ENCODE data around the gene PNPLA3.
A peak's percentile ranks its signal among the peaks of the same experiment; 100 is the strongest.
"Not testable (repeated sequence)": the region's sequence is repeated elsewhere in the genome, so short reads cannot be mapped to it uniquely, and the experiment has no call there.

The PNPLA3 gene

DNA sequence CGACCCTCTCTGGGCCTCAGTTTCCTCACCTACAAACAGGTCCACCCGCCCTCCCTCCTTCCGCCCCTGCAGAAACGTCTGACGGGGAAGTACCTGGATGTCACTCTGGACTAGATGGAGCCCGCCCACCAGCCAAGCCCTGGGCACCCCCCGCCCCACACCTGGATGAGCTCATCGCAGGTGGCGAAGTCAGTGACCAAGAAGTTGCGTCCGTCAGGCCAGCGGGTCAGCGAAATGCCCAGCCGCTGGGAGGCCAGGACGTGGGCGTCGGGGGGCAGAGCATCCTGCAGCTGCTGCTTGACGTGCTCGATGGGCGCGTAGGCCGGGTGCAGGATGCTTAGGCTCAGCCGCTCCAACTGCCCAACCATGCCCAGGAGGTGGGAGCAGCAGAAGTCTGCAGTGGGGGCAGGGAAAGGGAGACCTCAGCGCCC is 32.7 kb upstream of the PNPLA3 start:
- no peak for DNase-seq (ENCODE audit: low spot score)

DNA sequence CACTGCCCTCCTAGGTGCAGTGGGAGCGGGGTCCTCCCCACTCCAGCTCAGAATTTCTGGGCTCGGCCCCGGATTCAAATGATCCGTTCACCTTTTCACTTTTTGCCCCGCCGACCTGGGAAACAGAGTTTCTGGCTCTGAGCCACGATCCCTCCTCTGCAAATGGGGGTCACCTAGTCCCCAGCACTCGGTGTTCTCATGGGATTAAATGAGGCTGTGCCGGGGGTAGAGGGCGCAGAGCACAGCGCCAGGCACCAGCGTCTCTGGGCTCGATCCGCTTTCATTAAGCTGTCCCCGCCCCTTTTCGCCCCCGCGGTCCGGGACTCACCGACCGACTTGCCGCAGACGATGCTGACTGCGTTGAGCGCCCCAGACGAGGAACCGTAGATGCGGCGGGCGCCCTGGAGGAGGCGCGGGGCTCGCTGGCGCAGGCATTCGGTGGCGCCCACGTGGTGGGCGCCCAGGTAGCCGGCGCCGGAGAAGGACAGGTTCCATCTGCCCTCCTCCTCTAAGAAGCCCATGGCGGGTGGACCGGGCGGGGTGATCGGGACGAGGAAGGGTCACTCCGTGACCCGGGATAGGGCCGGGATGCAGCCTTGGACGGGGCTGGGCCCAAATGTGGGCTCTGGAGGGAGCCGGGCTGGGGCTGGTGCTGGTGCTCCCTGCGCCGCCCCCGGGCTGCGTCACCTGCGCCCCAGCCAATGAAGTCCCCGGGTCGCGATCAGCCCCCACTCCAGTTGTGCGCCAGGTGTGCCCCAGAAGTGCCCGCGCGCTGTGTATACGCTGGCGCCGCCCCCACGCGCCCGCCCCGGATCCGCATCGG is 32.0 kb upstream of the PNPLA3 start, which contains the start of gene PNPLA5:
PNPLA5 (minus strand) TSS at position 654 of the 823 bp plus-strand sequence; CDS start at position 521, 133 bp downstream.
- no peak for DNase-seq (ENCODE audit: low spot score)

DNA sequence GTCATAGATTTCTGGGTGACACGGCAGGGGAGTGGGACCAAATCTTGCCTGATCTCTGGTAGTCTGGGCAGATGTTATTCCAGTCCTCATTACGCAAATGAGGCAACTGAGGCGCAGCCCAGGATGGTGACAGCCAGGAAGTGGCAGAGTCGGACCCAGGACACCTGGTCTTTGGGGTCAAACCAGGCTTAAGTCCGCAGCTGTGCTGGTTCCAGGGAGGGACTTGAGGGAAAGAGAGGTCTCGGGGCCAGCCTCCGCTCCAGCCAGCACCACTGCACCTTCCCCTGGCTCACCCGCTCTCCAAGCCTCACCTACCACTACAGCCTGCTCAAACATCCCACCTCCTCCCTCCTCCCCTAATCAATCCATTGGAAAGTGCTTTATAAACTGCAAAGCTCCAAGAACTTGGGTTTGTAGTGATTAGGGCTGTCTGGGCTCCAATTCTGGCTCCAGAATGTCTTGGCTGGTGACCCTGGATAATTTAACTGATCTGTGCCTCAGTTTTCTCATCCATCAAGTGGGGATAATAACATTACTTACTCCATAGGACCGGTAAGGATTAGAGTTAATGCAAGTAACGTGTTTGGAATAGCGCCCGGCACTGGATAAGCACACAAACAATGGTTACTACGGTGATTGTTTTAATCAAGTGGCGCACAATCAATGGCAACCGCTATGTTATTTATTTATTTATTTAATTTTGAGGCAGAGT is 31.3 kb upstream of the PNPLA3 start:
- DNase-seq (ENCODE audit: low spot score), result no peak

DNA sequence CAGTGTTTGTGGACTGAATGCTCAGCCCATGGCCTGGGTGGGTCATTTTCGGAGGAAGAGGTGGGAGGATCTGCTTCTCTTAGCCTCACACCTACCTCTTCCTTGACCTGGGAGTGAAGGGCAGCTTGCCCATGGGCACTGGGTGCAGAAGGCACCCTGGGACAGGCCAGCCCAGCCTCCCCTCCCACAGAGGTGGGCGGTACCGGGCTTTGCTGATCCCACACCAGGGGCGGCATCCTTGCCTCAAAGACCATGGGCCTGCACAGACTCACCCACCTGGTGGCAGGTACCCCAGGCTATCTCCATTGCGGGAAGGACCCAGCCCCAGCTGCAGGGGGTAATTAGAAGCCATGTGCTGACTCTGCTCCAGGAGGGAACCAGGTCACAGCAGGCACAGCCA is 30.3 kb upstream of the PNPLA3 start:
- no peak for DNase-seq (ENCODE audit: low spot score)

DNA sequence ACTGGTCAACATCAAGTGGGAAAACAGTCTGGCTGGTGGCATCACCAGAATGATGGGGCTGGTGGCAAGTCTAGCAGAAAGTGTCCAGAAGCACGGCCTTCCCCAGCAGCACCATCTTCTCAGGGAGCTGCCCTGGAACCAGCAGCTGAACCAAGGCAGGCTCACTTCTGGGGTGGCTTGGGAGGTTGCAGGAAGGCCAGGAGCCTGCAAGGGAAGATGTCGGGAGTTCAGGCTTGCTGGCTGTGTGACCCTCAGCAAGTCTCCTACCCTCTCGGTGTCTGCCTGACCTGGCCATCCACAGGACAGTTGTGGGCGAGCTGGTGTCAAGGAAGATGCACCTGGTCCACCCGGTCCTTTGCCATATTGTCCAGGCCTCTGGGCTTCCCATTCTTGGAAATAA is 29.5 kb upstream of the PNPLA3 start:
- no peak for DNase-seq (ENCODE audit: low spot score)

DNA sequence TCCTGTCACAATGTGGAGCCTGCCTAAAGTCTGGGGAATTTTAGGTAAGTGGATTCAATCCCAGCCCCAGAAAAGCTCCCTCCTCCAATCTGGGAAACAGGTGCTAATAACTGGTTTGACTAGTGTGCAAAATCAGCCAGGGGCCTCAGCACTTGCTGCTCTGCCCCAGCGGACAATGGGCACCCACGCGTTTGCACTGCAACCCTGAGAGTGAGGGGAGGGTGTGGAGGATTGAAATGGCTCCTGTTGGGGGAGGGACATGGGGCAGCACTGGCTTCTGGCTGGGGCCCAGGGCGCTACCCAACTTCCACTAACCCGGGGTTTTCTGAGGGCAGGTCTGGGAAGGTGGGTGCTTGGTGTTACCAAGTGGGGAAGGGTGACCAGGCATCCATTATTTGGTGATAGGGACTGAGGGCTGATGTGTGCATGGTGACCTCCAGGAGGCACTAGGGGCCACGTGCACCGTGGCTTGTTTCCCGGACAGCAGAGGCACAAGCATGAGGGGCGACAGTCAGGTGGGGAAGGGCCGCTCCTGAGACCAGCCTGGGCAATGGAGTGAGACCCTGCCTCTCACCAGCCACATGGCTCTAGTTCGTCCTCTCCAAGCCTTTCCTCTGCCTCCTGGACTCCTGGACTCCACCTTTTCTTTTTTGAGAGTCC is 27.5 kb upstream of the PNPLA3 start:
- DNase-seq (ENCODE audit: low spot score), result no peak

DNA sequence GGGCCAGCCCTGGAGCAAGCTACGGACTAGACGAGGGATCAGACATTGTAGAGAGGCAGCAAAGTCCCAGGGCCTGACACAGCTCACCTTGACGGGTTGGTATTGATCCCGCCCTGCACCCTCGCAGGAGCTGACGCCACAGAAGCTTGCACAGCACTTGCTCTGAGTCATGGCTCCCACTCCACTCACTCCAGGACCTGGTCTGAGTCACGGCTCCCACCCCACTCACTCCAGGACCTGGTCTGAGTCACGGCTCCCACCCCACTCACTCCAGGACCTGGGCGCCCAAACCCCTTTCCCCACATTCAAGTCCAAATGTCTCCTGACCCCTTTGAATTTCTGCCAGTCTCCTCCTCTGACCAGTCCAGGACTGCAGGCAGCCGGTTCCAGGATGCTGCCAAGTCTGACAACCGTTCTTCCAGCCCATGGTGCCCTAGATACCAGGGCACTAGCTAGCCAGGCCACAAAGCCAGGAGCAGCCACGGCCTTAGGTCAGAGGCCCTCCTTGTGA is 25.8 kb upstream of the PNPLA3 start:
- peak; percentile 70 for DNase-seq (ENCODE audit: low spot score)

DNA sequence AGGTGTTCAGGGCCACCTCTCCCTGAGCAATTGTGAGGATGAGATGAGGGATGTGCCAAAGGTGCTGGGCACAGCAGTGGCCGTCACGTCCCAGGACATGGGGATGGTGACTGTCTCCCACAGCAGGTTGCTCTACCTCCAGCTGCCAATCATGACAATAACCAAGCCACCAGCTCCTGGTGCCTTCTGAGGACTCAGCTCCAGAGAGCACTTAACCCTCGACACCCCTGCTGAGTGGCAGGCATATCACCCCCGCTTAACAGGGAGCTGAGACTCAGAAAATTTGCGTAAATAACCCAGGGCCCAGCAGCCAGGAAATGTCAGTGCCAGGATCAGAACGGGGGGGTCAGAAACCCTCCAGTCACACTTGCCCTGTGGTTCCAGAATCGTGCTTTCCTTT is 23.4 kb upstream of the PNPLA3 start:
- no peak for DNase-seq (ENCODE audit: low spot score)

DNA sequence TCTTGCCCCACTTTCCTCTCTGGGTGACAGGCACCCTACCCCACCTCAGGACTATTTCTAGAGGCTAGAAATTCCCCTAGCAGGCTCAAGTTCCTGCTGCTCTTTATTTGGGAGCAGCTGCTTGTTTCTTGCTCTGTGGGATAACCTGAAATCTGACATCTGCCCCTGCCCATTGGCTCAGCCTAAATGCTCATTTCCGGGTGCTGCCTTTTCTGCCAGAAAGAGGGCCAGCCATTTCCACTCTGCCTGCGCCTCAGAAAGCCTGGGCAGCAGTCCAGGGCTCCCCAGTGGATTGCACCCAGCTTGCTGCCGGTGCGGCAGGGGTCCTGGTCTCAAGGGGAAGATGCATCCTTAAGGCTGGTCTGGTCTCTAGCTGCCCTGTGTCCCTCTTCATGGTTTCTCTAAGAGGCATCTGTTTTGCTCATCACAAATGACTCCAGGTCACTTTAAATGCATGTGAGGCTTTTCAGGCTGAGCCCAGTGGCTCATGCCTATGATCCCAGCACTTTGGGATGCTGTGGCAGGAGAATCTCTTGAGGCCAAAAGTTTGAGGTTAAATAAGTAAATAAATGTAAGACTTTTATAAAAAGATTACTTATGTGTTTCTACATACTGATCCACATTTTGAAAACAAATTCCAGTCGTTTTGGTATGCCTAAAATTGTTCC is 21.5 kb upstream of the PNPLA3 start:
- peak; percentile 75 for DNase-seq (ENCODE audit: low spot score)

DNA sequence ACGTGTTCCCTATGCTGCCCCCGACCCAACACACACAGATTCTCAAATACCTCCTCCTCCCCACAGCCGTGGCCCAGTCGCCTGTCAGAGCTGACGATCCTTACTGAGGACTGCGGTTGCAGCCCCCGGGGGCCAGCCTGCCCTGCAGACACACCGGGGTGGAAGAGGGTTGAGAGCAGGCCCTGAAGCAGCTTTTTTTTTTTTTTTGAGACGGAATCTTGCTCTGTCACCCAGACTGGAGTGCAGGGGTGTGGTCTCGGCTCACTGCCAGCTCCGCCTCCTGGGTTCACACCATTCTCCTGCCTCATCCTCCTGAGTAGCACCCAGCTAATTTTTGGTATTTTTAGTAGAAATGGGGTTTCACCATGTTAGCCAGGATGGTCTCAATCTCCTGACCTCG is 20.6 kb upstream of the PNPLA3 start:
- DNase-seq (ENCODE audit: low spot score), result not testable (repeated sequence)

DNA sequence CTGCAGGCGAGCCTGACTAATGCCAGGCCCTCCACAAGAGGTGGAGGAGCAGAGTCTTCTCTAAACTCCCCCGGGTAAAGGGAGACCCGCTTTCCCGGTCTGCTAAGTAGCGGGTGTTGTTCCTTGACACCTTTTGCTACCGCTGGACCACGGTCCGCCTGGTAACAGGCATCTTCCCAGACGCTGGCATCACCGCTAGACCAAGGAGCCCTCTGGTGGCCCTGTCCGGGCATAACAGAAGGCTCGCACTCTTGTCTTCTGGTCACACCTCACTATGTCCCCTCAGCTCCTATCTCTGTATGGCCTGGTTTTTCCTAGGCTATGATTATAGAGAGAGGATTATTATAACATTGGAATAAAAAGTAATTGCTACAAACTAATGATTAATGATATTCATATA is 19.2 kb upstream of the PNPLA3 start:
- DNase-seq (ENCODE audit: low spot score), result not testable (repeated sequence)

DNA sequence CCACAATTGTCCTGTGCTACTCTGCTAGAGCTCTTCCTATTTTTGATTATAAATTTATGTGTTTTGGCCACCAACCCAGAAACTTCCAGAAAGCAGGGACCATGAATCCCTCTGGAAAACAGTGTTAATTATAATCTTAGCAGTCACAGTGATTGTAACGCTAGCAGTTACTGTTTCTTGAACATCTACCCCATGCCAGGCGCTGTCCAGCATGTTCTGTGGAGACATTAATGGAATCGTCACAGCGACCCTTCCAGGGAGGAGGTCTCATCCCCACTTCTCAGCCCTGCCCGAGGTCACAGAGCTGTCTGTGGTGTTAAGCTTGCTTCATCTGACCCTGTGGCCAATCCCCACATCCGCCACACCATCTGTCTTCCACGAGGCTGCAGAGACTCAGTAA is 17.9 kb upstream of the PNPLA3 start:
- DNase-seq (ENCODE audit: low spot score), result no peak

DNA sequence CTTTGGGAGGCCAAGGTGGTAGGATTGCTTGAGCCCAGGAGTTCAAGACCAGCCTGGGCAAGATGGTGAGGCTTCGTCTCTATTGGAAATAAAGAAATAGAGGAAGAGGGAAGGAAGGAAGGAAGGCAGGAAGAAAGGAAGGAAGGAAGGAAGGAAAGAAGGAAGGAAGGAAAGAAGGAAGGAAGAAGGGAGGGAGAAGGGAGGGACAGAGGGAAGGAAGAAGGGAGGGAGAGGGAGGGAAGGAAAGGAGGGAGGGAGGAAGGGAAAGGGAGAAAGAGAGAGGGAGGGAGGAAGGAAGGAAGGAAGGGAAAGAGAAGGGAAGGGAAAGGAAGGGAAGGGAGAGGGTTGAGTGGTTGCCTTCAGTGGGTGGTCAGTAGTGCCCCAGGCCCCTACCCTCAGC is 13.9 kb upstream of the PNPLA3 start:
- no peak for DNase-seq (ENCODE audit: low spot score)

DNA sequence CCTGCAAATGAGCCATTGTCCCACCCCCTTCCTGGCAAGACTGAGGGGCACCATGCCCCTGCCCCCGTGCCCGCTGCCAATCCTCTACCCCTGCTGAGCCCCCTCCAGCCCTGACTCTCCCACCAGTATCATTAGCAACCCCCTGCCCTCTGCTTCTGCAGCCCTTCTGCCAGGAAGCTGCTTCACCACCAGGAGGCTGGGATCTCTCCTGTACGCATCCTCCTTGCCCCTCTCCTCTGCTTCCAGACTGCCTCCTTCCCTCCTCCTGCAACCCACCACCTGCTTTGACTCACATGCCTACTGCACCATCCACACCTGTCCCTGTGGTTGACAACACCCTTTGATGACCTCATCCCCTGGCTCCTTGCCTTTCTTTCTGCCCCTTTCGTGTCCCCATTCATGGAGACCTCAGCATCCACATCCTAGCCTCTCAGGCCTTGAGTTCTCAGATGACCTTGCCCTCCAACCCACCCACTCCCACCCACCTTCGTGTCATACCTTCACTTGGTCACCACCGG is 13.4 kb upstream of the PNPLA3 start:
- DNase-seq (ENCODE audit: low spot score), result no peak

DNA sequence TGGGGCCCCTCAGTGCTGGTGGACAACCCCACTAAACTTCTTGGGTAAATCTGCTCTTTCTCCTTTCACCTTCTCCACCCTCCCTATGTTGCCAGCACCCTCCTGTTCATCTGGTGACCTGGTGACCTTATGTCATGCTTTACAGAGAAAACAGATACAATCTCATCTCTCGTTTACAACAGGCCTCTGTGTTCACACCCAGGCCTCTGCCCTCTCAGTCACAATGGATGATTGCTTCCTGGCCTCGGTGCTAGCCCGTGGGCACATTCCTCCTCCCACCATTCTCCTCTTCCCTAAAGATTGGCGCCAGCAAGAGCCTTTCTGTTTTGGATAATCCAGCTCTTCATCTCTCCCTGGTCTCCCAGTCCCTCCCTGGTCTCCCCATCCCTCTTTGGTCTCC is 12.3 kb upstream of the PNPLA3 start:
- no peak for DNase-seq (ENCODE audit: low spot score)

DNA sequence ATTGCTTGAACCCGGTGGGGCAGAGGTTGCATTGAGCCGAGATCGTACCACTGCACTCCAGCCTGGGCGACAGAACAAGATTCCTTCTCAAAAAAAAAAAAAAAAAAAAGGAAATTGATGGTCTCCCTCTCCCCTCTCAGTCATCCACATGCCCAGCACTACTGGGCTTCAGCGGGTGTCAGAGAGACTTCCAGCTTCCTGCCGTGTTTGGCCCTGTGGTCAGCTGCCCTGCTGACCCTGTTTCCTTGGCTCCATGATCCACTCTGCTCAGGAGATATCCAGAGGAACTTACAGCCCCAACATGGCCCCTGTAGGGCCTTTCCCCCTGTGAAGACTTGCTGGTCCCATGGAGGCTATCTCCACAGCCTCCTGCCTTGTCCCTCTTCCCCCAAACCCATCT is 6.1 kb upstream of the PNPLA3 start:
- DNase-seq (ENCODE audit: low spot score), result no peak

DNA sequence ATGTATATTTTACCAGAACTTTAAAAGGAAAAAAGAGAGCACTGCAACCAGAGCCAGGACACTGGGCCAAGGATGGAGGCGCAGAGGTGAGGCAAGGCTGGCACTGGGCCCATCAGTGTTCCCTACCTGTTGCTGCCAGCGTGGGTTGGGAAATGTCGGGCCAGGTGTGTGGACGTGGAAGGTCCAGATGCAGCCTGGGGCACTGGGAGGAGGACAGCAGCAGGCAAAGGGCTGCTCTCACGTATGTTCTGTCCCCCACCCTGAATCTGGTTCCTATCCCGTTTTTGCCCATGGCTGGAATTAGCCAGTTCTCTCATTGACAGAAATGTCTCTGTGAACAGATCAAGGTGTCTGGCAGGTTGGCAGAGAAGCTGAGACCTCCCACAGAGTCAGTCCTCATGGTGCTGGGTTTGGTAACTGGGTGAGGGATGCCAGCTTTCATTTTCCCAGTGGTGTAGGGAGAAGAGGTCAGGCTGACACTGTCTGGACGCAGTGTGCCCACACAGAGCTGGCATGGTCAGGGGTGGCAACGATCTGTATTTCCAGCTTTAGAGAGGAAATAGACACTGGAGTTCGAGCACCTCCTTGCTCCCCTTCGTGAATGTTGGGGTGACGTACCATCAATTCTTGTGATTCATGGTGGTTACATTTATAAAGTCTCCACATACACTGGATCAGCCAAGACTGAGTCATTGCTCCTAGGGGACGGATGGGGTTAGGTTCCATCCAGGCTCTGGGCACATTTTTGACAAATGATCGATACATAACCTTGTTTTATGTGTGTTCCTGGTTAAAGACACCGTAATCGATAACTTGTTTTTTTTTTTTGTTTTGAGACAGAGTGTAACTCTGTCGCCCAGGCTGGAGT is 4.3 kb upstream of the PNPLA3 start:
- peak; percentile 74 for DNase-seq (ENCODE audit: low spot score)

DNA sequence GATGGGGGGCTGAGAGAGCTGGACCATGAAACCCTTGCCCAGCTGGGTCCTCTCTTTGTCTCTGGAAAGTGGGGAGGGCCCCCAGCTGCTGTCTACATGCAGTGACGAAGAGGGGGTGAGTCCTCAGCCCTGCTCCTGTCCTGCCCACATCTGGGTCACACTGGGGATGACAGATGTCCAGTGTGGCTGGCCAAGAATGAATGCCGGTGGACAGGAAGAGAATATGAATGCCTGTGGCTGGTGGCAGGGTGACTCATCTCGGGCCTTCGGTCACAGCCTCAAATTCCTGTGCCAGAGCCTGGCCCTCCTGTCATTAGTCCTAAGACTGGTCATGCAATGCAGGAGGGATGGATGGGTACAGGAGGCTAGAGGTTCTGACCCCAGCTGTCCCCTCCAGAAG is 2.2 kb upstream of the PNPLA3 start:
- peak; percentile 90 for DNase-seq (ENCODE audit: low spot score)

DNA sequence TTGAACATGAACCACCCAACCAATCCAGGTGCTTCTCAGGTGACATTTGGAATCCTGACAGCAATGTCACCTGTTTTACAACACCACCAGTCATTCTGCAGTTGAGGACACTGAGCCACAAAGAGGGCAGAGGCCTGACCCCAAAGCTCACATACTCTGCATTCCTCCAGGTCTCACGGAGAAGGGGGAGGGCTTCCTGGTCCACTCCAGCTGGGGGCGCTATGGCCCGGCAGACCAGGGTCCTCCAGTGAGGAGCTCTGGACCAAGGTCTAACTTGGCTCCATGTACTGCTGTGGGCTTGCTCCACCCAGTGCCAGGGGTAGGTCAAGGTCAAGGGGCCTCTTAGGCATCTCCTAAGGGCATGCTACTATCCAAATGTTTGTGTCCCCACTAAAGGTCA is 1.5 kb upstream of the PNPLA3 start:
- DNase-seq (ENCODE audit: low spot score), result no peak

DNA sequence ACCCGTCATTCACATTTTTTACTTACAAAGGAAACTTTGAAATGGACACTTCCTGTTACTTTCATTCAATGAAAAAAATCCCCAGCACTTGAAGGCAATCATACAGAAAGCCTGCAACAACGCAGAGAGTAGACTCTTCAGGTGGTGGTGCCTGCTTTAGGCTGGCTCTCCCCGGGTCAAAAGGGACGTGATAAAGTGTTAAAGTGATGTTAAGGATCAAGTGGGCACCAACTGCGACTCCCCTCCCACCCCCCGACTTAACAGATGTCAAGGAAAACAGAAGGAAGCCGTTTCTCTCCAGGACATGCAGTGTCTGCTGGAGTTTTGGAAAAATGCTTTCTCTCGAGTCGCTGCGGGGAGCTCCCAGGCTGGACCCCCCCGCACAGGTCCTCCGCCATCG is 414 bp upstream of the PNPLA3 start:
- DNase-seq (ENCODE audit: low spot score), result no peak

DNA sequence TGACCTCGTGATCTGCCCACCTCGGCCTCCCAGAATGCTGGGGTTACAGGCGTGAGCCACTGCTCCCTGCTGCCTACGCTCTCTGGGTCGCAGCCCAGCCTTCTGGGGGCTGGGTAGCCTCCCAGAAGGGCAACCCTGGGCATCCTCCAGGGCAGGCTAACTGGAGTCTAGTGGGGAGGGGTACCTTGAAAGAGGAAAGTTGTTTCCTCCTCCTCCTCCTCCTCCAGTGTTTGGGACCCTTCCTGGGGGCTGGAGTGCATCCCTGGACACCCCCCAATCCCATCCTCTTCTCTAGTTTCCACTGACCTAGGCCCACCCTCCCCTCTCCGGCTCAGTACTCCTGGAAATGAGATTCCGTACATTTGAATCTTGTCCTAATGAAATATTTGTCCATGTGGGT is 1.3 kb downstream of the PNPLA3 start:
- DNase-seq (ENCODE audit: low spot score), result no peak
